Measurements from ENCODE around the gene CD83. TPM values are rescaled to one million over a fixed set of nuclear protein-coding genes. Genes with fewer than 3 reads are reported as not detected.

Gene CD83
- total and polyA plus RNA-seq, 9 of the 15 experiments (the other 6 are each of a cell fraction or from before 2014, with no cell fraction given): 2.5 to 4.1 (median 3.4) TPM

DNA sequence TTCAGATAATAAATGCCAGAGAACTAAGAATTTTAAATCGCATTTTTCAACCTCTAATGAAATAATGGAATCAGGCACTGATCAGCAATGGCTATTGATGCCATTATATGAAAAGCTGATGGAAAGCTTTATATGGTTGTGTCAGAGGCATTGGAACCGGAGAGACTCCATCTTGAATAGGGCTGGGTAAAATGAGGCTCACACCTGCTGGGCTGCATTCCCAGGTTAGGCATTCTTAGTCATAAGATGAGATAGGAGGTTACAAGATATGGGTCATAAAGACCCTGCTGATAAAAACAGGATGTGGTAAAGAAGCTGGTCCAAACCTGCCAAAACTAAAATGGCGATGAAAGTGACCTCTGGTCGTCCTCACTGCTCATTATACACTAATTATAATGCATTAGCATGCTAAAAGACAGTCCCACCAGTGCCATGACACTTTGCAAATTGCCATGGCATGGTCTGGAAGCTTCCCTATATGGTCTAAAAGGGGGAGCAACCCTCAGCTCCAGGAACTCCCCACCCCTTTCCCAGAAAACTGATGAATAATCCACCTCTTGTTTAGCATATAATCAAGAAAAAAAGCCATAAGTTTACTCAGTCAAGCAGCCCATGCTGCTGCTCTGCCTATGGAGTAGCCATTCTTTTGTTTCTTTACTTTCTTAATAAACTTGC lies 40.2 kb upstream of the CD83 start (continued):
- TF ChIP-seq NUFIP1 (IDR thresholded peaks at IDR 0.05; ENCODE audit: partially characterized antibody) (no peak), ARID2 (IDR thresholded peaks at IDR 0.05) (no peak), NFYB (IDR thresholded peaks at IDR 0.05; ENCODE audit: extremely low read depth, insufficient read length) (no peak), YY1 (IDR thresholded peaks at IDR 0.05; ENCODE audit: borderline replicate concordance in 1 of 3, control insufficient read depth in 1 of 3, extremely low read depth in 1 of 3, insufficient read depth in 3 of 3, insufficient read length in 1 of 3, insufficient replicate concordance in 2 of 3, low read depth in 1 of 3, low read length in 2 of 3) (peak in 1 of 3 experiments; percentile 27), NFIX (CRISPR knock-in tag; IDR thresholded peaks at IDR 0.05; ENCODE audit: low read depth) (no peak), MAFG (tag; conservative IDR thresholded peaks at IDR 0.05) (no peak), CAMTA2 (CRISPR knock-in tag; conservative IDR thresholded peaks at IDR 0.05) (no peak), ZNF174 (CRISPR knock-in tag; IDR thresholded peaks at IDR 0.05) (peak; percentile 71; the same call in 1 of the 2 replicates), TEAD1 (CRISPR knock-in tag; IDR thresholded peaks at IDR 0.05) (peak in 1 of 2 experiments; percentile 93; a peak in 2 of 4 replicates), CHD1 (IDR thresholded peaks at IDR 0.05; ENCODE audit: low read length) (no peak), FOXK2 (conservative IDR thresholded peaks at IDR 0.05 in 1 of 2, IDR thresholded peaks at IDR 0.05 in 1 of 2; ENCODE audit: low read depth in 2 of 2) (no peak), ETV1 (tag; conservative IDR thresholded peaks at IDR 0.05; ENCODE audit: low read depth) (peak; percentile 86)
- TF ChIP-seq, protein P1, sequence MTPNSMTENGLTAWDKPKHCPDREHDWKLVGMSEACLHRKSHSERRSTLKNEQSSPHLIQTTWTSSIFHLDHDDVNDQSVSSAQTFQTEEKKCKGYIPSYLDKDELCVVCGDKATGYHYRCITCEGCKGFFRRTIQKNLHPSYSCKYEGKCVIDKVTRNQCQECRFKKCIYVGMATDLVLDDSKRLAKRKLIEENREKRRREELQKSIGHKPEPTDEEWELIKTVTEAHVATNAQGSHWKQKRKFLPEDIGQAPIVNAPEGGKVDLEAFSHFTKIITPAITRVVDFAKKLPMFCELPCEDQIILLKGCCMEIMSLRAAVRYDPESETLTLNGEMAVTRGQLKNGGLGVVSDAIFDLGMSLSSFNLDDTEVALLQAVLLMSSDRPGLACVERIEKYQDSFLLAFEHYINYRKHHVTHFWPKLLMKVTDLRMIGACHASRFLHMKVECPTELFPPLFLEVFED (CRISPR knock-in tag; conservative IDR thresholded peaks at IDR 0.05): peak; percentile 97
- TF ChIP-seq, protein P2, sequence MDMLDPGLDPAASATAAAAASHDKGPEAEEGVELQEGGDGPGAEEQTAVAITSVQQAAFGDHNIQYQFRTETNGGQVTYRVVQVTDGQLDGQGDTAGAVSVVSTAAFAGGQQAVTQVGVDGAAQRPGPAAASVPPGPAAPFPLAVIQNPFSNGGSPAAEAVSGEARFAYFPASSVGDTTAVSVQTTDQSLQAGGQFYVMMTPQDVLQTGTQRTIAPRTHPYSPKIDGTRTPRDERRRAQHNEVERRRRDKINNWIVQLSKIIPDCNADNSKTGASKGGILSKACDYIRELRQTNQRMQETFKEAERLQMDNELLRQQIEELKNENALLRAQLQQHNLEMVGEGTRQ (CRISPR knock-in tag; IDR thresholded peaks at IDR 0.05): no peak
- TF ChIP-seq, protein P3, sequence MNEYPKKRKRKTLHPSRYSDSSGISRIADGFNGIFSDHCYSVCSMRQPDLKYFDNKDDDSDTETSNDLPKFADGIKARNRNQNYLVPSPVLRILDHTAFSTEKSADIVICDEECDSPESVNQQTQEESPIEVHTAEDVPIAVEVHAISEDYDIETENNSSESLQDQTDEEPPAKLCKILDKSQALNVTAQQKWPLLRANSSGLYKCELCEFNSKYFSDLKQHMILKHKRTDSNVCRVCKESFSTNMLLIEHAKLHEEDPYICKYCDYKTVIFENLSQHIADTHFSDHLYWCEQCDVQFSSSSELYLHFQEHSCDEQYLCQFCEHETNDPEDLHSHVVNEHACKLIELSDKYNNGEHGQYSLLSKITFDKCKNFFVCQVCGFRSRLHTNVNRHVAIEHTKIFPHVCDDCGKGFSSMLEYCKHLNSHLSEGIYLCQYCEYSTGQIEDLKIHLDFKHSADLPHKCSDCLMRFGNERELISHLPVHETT (CRISPR knock-in tag; conservative IDR thresholded peaks at IDR 0.05 in 1 of 2, IDR thresholded peaks at IDR 0.05 in 1 of 2): peak in 1 of 2 experiments; percentile 99; a peak in 2 of 4 replicates
- TF ChIP-seq, protein P4, sequence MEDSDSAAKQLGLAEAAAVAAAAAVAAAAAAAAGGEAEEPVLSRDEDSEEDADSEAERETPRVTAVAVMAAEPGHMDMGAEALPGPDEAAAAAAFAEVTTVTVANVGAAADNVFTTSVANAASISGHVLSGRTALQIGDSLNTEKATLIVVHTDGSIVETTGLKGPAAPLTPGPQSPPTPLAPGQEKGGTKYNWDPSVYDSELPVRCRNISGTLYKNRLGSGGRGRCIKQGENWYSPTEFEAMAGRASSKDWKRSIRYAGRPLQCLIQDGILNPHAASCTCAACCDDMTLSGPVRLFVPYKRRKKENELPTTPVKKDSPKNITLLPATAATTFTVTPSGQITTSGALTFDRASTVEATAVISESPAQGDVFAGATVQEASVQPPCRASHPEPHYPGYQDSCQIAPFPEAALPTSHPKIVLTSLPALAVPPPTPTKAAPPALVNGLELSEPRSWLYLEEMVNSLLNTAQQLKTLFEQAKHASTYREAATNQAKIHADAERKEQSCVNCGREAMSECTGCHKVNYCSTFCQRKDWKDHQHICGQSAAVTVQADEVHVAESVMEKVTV (CRISPR knock-in tag; IDR thresholded peaks at IDR 0.05): peak; percentile 12; the same call in 1 of the 2 replicates
- TF ChIP-seq, protein P5, sequence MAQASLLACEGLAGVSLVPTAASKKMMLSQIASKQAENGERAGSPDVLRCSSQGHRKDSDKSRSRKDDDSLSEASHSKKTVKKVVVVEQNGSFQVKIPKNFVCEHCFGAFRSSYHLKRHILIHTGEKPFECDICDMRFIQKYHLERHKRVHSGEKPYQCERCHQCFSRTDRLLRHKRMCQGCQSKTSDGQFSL (CRISPR knock-in tag; IDR thresholded peaks at IDR 0.05): no peak
- TF ChIP-seq, protein P5 (tag; IDR thresholded peaks at IDR 0.05): peak in 1 of 2 experiments; percentile 95; a peak in 2 of 4 replicates

Measured in K562 (cell line).